ENCODE measurements around the gene SLCO3A1. TPM values are rescaled to one million over a fixed set of nuclear protein-coding genes. Genes with fewer than 3 reads are reported as not detected.

SLCO3A1 gene
- total RNA-seq, 1 experiment from 2014 or later: 5.1 TPM

DNA sequence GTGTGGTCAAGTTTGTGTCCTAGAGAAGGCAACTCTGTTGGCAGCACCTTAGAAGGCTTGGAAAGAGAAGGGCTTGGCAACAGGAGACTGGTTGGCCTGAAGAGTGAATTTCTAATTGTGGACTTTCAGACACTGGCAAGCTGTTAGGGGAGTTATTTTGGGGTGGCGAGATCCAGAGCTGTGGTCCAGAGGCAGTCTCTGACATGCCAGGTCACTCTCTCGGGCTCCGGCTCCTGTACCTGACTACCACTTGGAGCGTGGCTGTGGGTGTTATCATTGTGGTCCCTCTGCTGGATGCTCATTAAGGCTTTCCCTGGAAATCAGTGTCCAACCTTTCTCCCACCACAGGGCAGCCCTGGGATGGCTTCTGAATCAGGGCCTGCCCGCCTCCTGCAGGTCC is 209.0 kb downstream of the SLCO3A1 start:
- no peak for ATAC-seq
- ChIA-PET RAD21 (ENCODE audit: low non-redundant PET in 1 of 2, low total read pairs in 2 of 2, uncharacterized antibody in 2 of 2, unreplicated experiment in 2 of 2) (no interaction called here), POLR2A (no interaction called here), CTCF (no interaction called here)
- H3K27ac ChIP-seq (ENCODE audit: low read depth, low read length): no peak overlapping the region
- no peaks in the 10 kb centered on the region for H3K9me2 ChIP-seq (ENCODE audit: insufficient read depth)
- H3K36me3 ChIP-seq (ENCODE audit: control insufficient read depth in 1 of 2, insufficient read depth in 2 of 2, low read length in 2 of 2): no peaks in the 10 kb centered on the region
- peaks cover 9% of the 10 kb centered on the region; the same call in 1 of the 2 replicates for H3K27me3 ChIP-seq (ENCODE audit: insufficient read depth, low read length)
- intact Hi-C loops (cut with micrococcal nuclease): loop anchor here (5.0 kb wide), 1 partner anchor 205 kb away; no protein-coding TSS in a partner anchor
- no peak overlapping the region for H2AFZ ChIP-seq (ENCODE audit: low read depth, low read length, poor library complexity, severe bottlenecking)
- no TSS peak for BruUV-seq (replicated peaks)
- H3K79me2 ChIP-seq (ENCODE audit: insufficient read depth, low read length): no peaks in the 10 kb centered on the region
- TF ChIP-seq SP1 (IDR thresholded peaks at IDR 0.05; ENCODE audit: low read depth): no peak
- TF ChIP-seq, protein P1, sequence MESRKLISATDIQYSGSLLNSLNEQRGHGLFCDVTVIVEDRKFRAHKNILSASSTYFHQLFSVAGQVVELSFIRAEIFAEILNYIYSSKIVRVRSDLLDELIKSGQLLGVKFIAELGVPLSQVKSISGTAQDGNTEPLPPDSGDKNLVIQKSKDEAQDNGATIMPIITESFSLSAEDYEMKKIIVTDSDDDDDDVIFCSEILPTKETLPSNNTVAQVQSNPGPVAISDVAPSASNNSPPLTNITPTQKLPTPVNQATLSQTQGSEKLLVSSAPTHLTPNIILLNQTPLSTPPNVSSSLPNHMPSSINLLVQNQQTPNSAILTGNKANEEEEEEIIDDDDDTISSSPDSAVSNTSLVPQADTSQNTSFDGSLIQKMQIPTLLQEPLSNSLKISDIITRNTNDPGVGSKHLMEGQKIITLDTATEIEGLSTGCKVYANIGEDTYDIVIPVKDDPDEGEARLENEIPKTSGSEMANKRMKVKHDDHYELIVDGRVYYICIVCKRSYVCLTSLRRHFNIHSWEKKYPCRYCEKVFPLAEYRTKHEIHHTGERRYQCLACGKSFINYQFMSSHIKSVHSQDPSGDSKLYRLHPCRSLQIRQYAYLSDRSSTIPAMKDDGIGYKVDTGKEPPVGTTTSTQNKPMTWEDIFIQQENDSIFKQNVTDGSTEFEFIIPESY (IDR thresholded peaks at IDR 0.05; ENCODE audit: extremely low read depth, insufficient replicate concordance, low read length): no peak
- no peak for TF ChIP-seq JUND (IDR thresholded peaks at IDR 0.05)
- TF ChIP-seq TCF7L2 (IDR thresholded peaks at IDR 0.05; ENCODE audit: borderline replicate concordance, extremely low read depth, insufficient read depth, insufficient read length): no peak
- TF ChIP-seq SIN3A (IDR thresholded peaks at IDR 0.05; ENCODE audit: low read depth): no peak
- TF ChIP-seq FOSL1 (IDR thresholded peaks at IDR 0.05; ENCODE audit: low read depth): no peak
- TF ChIP-seq, protein P2, sequence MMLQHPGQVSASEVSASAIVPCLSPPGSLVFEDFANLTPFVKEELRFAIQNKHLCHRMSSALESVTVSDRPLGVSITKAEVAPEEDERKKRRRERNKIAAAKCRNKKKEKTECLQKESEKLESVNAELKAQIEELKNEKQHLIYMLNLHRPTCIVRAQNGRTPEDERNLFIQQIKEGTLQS (IDR thresholded peaks at IDR 0.05): no peak
- TF ChIP-seq EZH2phosphoT487 (IDR thresholded peaks at IDR 0.05; ENCODE audit: borderline replicate concordance): no peak
- no peak for TF ChIP-seq YY1 (IDR thresholded peaks at IDR 0.05; ENCODE audit: extremely low read depth, insufficient replicate concordance, low read depth, low read length)
- H3K4me1 ChIP-seq (ENCODE audit: control insufficient read depth in 1 of 2, insufficient read depth in 2 of 2, low read length in 2 of 2): no peaks in the 10 kb centered on the region
- no peak overlapping the region for H3K4me2 ChIP-seq (ENCODE audit: low read length)
- no peak for DNase-seq (ENCODE audit: low read depth, low spot score)
- no peak overlapping the region for H3K4me3 ChIP-seq (replicated peaks in 1 of 2; ENCODE audit: low read depth in 1 of 2, low read length in 2 of 2)
- no peaks in the 10 kb centered on the region for H4K20me1 ChIP-seq (ENCODE audit: insufficient read depth)
- H3K9ac ChIP-seq (ENCODE audit: low read length): no peak overlapping the region
- no peaks in the 10 kb centered on the region for H3K9me3 ChIP-seq (ENCODE audit: control insufficient read depth in 1 of 2, insufficient read depth in 1 of 2, low read depth in 1 of 2, low read length in 2 of 2)

Measured in HCT116 (cell line).